T-helper 2 cell treated with Interferon-gamma antibody and Interleukin-4, amounts not matched to agents 100 ng/mL and 5 ng/mL, for 36 hours (primary cell): ENCODE measurements around the gene DIO3. TPM values are rescaled to one million over a fixed set of nuclear protein-coding genes. Genes with fewer than 3 reads are reported as not detected.
"Not testable (repeated sequence)": the region's sequence is repeated elsewhere in the genome, so short reads cannot be mapped to it uniquely, and the experiment has no call there.

Experiments used
- intact Hi-C: fragments of 100-400 bp; cut with micrococcal nuclease; formaldehyde crosslinking; loops from one replicate; pipeline ENCODE4 v1.15.1; 2023
- total RNA-seq: library from RNA; stranded (reverse); gene quantifications from 2 replicates; pipeline ENCODE4 v1.2.3, GENCODE V29; 2022

Gene DIO3
- total RNA-seq, 1 donor from 2014 or later: not detected

DNA sequence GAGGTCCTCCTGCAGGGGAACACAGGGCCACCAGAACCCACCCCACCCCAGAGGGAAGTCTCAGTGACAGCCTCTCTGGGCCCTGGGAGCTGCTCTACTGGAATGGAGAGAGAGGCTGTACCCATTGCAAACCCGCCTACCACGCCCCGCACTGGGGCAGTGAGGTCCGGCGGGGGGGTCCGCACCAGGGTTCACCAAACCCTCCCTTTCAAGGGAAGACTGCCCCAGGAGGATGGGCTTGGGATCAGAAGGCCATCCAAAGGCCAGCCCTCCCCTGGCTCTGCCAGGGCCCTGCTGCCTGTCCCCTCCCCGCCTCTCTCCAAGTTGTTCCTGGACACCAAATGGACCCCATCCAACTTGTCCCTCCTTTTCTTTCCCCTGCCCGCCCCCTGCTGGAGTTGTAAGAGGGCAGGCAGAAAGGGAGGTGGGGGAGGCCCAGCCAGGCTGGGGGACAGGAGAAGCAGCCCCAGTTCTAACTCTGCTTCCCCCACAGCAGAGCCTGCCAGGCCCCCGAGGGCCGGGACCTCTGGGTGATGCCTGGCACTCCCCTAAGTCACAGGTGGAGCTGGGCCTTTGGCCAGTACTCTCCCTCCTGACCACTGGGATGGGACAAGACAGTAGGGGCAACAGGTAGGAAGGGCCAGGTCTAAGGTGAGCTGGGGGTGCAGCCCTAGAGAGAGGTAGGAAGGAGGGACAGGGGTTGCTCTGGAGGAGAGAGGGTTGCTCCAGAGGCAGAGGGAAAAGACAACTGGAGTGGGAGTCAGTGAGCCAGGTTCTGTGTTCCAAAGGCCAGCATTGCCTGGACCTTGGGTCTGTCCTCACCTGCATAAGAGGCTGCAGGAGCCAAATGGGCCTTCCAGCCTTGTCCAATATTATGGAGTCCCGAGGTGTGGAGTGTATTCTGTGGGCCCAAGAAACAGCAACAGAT lies 3.2 kb upstream of the DIO3 start:
- intact Hi-C loops: no loop called here

DNA sequence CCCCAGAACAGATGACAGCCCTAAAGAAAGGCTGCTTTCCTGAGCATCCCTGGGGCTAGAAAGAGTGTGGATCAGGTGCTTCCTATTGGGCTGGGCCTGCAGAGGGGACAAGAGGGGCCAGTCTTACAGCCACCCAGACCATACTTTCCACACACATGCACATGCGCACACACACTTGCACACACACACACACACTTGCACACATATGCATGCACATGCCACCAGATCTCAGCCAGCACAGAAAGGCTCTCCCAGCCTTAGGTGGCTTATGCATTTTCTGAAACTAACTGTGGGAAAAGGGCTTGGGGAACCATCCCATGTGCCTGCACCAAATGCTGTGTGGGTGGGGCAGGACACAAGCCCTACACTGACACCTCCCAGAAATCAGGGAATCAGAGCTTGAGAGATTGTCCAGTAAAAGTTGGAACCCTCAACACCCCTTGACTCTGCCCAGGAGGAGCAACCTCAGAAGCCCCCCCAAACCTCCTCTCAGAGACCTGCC lies 2.5 kb upstream of the DIO3 start:
- intact Hi-C loops: no loop called here

DNA sequence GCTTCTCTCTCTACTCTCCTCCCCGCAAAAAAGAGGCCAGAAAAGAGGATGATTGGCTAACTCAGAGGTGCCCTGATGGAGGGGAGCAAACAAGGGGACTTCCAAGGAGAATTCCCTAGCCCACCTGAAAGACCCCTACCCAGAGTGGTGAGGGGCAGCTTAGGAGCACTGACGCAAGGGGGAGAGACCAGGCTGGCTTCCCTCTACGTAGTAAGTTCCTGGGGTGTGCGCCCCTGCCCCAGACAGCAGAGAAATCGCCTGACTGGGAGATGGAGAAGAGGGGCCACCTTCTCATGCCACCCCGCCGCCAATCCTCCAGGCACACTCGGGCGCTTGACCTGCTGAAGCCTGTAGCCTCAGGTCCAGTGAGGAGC lies 2.1 kb upstream of the DIO3 start:
- intact Hi-C loops: no loop called here

DNA sequence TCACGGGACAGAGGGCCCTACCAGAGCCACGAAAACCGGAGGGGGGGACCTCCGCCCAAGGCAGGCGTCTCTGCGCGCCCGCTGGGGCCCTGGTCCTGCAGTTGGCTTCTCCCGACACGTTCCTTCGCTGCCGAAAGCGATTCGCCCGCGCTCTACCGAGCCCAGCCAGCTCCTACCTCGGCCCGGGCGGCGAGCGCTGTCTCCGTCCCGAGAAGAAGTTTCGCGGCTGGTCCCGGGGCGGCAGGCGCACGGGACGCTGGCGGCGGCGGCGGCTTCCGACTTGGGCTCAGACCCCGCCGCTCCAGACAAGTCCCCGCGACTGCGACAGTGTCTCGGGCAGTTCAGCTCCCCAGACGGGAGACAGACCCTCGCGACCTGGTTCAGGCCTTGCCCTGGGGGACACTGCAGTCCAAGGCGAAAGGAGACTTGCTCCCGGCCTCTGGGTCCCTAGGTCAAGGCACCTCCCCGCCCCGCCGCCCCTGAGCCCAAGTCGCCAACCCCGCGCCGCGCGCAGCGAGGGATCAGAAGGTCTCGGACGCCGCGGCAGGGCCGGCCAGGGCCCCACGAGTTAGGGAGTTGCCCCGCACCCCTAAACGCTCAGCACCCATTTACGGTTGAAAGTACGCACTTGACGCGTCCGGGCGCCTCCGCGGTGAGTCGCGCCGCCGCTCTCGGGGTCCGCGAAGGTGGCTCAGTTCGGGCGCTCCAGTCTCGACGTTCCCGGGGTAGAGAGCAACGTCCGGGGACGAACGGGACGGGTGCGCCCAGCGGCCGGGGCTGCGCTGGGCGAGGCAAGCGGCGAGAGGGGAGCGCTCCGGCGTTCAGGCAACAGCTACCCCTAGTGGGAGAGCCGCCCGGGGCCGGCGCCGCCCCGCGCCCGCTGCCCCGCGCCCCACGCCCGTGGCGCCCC lies 1.4 kb upstream of the DIO3 start:
- intact Hi-C loops: loop anchor here (10.0 kb wide), 1 partner anchor 105 kb away; no protein-coding TSS in a partner anchor

DNA sequence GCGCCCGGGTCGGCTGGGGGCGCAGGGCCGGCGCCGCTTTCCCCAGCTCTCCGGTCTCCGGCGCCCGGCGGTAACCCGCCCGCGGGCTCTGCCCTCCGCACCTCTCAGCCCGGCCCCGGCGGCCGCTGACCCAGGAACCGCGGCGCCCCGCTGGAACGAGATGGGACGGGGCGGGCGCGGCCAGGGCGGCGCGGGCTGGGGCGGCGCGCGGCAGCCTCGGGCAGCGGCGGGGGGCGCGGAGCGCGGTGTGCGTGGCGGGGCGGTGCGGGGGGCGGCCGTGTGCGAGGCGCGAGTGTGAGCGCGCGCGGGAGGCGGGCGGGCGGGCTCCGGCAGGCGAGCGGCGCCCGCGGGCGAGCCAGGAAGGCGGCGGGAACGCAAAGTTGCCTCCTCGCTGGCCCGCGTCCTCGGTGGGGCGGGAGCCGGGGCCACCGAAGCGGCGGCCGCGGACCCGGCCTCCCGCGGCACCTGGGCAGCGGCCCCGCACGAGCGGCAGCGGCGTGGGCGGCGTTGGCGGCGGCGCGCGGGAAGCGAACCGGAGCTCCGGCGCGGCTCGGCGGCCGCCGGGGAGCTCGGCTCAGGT lies 671 bp upstream of the DIO3 start:
- intact Hi-C loops: loop anchor here (10.0 kb wide), 1 partner anchor 106 kb away; no protein-coding TSS in a partner anchor

DNA sequence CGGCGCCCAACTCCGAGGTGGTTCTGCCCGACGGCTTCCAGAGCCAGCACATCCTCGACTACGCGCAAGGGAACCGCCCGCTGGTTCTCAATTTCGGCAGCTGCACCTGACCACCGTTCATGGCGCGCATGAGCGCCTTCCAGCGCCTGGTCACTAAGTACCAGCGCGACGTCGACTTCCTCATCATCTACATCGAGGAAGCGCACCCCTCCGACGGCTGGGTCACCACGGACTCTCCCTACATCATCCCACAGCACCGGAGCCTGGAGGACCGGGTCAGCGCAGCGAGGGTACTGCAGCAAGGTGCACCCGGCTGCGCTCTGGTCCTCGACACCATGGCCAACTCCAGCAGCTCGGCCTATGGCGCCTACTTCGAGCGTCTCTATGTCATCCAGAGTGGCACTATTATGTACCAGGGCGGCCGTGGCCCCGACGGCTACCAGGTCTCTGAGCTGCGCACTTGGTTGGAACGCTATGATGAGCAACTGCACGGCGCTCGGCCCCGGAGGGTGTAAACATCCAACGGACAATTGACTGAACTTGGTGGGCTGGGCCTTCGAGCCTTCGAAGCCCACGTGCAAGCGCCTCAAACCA lies 699 bp downstream of the DIO3 start:
- intact Hi-C loops: loop anchor here (10.0 kb wide), 1 partner anchor 107 kb away; no protein-coding TSS in a partner anchor

DNA sequence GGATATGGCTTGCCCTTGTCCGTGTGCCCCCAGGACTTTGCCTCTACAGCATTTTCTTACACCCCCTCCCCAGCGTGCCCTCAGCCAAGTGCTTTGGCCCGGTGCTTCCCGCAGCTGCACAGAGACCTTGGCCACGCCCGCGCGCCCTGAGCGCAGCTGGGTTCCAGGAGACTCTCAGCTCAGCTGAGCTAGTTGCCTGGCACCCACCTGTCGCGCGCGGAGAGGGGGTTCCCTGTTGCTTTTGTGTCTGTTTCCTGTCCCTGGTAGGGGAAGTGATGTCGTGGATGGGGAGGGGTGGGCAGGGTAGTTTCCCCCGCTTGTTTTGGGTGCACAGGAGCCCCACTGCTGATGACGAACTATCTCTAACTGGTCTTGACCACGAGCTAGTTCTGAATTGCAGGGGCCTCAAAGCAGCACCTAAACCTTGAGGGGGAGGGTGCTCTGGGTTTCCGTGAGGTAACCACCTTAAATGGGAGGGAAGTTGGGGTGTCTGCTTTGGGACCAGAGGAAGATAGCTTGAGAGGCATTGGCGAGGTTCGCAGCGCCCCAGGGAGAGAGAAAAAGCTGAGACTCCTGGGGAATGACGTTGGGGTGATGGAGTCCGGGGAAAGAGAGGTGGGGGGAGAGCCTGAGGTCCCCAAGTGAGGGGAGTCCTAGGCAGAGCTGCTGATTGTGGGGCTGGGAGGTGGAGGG lies 1.5 kb downstream of the DIO3 start:
- intact Hi-C loops: loop anchor here (10.0 kb wide), 1 partner anchor 108 kb away; no protein-coding TSS in a partner anchor

DNA sequence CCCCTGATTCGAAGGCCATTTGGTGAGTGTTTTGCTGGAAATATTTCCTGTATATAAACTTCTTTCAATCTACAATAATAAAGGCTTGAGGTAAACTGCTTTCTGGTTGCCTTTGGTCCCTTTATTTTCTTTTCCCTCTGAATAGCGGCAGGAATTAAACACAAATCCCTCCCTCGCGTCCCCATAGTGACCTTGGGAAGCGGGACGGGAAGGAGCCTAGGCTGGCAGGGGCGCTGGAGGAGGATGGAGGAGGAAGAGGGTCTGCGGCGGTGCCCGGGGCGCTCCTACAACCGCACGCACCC lies 2.0 kb downstream of the DIO3 start:
- intact Hi-C loops: loop anchor here (10.0 kb wide), 1 partner anchor 109 kb away; no protein-coding TSS in a partner anchor

DNA sequence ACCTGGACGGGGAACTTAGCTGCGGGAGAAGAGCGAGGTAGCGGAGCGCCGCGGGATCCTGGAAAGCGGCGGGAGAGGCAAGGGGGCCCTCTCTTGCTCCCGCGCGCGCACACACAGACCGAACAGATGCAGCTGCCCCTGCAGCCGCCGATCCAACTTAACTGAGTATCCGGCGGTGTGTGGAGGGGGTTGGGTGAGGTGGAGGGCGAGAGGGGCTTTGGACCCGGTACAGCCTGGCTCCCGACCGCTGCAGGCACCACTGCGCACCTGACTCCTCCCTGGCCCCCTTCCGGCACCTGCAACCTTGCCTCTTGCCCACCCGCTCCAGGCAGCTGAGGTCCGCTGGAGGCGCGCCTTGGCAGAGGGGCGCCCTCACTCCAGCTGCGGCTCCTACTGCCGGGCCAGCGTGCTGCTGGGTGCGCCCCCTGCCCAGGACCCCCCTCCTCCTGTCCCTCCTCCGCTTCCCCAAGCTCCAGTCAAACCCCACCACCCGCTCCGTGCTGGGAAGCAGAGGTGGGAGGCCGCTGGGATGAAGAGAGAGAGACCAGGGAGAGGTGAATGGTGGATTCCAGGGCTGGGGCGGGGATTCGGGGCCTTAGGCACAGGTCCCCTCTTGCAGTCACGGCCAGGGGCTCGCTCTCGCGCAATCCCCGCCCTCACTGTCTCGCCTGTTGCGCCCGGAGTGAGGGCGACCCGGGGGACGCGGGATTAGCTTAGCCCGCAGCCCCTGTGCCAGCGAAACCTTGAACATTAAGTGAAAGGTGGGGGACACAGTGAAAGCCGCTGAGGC lies 2.6 kb downstream of the DIO3 start:
- intact Hi-C loops: loop anchor here (10.0 kb wide), 1 partner anchor 109 kb away; no protein-coding TSS in a partner anchor

DNA sequence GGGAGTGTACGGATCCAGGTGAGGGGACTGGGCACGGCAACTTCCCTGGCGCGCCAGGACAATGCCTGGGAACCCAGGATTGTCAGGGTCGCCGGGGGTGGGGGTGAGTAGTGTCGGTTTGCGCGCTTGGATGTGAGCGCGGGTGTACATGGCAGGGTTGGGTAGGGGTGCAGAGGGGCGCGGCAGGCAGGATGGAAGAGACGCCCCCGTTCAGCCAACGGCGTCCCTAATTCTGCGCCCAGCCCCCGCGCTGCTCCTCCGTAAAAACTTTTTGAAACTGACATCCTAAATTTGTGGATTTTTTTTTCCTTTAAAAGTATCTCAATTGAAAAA lies 3.1 kb downstream of the DIO3 start:
- intact Hi-C loops: loop anchor here (10.0 kb wide), 1 partner anchor 110 kb away; no protein-coding TSS in a partner anchor

DNA sequence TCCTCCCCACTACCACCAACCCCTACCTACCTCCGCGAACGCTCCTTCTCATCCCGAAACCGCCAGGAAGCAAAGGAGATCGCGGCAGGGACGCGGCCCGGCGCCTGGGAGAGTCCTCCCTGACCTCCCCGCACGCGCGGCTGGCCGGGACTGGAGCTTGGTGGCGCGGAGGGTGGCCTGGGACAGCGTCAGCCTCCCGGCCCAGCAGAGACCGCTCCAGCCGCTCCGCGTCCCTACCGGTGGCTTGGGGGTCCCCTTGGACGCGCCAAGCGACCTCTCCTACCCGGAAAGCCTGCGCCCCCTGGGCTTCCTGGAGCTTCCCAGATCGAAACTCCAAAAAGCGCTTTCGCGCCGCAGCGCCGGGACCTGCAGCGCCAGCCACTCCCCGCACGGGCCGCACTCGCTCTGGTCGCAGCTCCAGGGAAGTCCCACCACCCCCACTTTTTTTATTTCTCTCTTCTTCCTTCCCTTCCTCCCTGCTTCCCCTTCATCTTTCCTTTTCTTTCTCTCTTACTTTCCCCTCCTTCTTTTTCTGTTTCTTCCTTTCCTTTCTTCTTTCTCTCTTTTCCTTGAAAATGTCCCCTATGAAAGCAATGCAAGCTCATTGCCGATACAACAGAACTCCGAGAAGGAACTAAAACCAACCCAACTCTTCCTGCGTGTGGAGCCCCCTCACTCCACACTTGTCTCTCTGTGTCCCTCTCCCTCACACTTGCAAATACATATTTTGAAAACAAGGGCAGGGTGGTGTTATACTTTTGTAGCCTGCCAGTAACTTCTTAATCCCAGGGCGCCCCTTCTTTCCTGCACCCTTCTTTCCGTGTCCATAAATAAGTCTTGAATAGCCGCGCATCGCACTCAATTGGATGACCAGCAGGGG lies 3.8 kb downstream of the DIO3 start:
- intact Hi-C loops: loop anchor here (10.0 kb wide), 1 partner anchor 110 kb away; no protein-coding TSS in a partner anchor

DNA sequence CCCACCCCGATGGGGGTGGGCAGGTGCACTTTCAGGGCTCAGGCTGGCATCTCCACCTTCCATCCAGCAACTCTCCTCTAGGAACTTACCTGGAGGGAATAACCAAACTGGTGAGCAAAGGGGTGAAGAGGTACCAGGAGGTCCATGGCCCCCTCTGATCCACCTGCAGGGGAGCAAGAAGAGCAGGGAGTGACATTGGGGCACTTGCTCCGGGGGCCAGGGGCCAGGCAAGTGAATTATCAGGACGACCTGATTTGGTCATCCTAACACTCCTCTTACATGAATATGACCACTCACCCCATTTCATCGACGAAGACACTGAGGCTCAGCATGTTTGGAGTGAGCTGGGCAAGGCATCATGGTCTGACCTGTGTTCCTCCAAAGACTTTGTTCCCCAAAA lies 6.0 kb downstream of the DIO3 start:
- intact Hi-C loops: loop anchor here (10.0 kb wide), 1 partner anchor 112 kb away; no protein-coding TSS in a partner anchor

DNA sequence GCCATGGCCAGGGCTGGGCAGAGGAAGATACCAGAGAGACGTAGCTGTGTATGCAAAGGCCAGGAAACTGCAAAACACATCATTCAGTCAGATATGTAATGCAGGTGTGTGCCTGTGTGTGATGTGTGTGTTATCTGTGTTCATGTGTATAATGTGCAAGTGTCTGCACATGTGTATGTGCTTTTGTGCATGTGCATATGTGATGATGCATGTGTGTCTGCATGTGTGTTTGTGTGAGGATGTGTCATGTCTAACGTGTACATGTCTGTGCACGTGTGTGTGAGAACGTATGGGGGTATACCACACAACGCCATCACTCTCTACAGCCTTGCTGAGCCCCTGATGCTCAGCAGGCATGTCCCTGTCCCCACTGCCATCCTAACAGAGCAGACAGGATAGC lies 9.7 kb downstream of the DIO3 start:
- intact Hi-C loops: no loop called here

DNA sequence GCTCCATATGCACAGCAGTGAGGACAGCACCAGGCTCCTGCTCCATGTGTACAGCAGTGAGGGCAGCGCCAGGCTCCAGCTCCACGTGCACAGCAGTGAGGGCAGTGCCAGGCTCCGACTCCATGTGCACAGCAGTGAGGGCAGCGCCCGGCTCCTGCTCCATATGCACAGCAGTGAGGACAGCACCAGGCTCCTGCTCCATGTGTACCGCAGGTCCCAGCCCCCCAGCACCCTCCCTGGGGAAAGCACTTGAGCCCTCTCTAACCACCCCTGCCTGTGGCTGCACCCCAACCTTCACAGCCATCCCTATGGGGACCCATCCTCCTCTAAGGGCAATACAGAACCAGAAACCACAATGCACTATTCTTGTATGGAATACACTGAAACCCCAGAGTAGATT lies 11.2 kb downstream of the DIO3 start:
- intact Hi-C loops: not testable (repeated sequence)

DNA sequence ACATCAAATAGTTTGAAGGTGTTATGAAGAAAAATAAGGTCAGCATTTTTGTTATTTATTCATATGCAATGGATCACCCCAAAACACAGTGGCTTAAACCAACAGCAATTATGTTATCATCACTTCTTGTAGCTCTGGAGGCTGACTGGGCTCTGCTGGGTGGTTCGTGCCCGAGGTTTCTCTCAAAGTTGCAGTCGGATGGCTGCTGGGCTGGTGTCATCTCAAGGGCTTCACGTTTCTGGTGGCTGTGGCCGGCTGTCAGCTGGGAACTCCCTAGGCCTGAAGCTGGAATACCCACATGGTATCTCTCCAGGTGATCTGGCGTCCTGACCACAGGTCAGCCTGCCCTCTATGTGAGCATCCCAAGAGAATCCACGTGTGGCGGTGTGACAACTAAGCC lies 12.0 kb downstream of the DIO3 start:
- intact Hi-C loops: no loop called here

DNA sequence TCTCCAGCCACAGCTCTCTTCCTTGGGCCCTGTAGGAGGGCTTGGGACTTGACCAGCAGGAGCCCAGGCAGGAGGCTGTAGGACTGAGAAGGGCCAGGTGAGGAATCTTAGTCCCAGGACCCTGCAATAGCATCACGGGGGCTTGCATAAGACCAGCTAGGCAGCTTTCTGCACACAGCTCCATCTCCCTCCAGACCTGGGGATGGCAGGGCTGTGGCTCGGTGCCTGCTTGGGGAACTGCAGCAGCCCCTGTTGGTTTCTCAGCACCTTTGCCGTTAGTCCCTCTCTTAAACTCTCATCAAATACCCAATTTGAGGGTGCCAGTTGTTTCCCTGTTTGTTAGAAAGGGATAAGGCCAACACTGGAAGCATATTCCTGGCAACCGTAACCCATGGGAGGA lies 14.3 kb downstream of the DIO3 start:
- intact Hi-C loops: no loop called here

DNA sequence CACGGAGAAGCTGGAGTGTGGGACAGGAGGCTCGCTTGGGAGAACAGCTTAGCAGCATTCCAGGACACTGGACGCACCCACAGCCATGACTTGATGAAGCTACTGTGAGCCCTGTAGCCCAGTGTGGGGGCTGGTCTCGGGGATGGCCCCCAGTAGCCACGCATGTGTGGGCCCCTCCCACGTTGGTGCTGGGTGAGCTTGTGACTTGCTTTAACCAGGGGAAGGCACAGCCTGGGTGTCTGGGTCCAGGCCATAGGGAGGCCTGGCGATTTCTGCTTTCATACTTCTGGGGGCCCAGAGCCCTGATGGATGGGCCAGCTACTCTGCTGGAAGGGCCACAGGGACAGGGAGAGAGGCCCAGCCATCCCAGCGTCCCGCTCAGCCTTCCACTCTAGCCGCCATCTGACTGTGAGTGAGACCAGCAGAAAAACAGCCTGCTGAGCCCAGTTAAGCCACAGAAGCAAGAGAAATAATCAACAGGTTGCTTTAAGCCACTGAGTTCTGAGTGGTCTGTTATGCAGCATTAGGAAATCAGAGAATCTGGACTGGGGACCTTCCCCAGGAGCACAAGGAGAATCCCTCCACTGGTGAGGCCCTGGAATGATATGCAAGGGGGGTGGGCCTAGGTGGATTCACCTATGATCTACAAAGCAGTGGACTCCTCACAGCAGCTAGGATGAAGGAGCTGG lies 16.1 kb downstream of the DIO3 start:
- intact Hi-C loops: no loop called here

DNA sequence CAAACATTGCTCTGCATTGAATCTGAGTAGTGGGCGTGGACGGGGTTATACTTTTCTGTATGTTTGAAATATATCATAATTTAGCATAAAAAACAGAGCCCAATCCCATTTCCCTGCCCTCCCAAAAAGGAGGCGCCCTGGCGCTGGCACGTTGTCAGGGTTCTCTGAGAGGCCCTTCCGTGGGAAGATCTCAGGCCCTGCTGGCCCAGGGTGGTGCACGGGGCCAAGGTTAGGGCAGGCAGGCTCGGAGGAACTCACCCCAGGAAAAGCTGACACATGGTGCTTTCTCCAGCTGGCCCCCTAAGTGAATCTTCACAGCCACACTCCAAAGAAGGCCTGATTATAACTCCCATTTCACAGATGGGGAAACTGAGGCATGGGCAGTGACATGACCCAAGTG lies 17.2 kb downstream of the DIO3 start:
- intact Hi-C loops: no loop called here
